ENCODE results near the gene FMO3.

The FMO3 gene

DNA sequence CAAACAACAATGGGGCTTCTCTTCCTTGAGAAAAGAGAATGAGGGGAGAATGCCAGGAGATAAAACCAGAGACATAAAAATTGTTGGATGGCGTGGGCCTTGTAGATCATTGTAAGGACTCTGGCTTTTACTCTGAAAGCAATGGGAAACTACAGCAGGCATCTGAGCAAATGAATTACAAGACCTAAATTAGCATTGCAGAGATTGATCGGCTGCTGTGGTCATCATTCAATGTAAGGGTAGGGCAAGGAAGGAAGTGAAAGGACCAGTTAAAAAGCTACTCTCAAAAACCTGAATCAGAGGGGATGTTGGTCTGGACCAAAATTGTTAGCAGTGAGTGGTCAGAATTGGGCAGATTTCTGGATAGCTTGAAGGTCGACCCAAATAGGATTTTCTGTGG lies 21.4 kb downstream of the FMO3 start:
- H3K9me3 ChIP-seq (ENCODE audit: control insufficient read depth, insufficient read depth, low read length), result no peaks in the 10 kb centered on the region
- no peak for TF ChIP-seq EZH2phosphoT487 (IDR thresholded peaks at IDR 0.05; ENCODE audit: borderline replicate concordance, low read length)
- TF ChIP-seq, protein P1, sequence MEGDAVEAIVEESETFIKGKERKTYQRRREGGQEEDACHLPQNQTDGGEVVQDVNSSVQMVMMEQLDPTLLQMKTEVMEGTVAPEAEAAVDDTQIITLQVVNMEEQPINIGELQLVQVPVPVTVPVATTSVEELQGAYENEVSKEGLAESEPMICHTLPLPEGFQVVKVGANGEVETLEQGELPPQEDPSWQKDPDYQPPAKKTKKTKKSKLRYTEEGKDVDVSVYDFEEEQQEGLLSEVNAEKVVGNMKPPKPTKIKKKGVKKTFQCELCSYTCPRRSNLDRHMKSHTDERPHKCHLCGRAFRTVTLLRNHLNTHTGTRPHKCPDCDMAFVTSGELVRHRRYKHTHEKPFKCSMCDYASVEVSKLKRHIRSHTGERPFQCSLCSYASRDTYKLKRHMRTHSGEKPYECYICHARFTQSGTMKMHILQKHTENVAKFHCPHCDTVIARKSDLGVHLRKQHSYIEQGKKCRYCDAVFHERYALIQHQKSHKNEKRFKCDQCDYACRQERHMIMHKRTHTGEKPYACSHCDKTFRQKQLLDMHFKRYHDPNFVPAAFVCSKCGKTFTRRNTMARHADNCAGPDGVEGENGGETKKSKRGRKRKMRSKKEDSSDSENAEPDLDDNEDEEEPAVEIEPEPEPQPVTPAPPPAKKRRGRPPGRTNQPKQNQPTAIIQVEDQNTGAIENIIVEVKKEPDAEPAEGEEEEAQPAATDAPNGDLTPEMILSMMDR (IDR thresholded peaks at IDR 0.05; ENCODE audit: low read depth, low read length, poor library complexity, severe bottlenecking), result no peak
- no peaks in the 10 kb centered on the region for H3K9me2 ChIP-seq (replicated peaks; ENCODE audit: control insufficient read depth, low read length)
- no peaks in the 10 kb centered on the region for H3K4me1 ChIP-seq (ENCODE audit: control insufficient read depth, low read length)
- H3K4me2 ChIP-seq (ENCODE audit: low read length), result no peak overlapping the region
- no peaks in the 10 kb centered on the region for H4K20me1 ChIP-seq (ENCODE audit: control insufficient read depth, insufficient read depth, low read depth, low read length)
- H3K79me2 ChIP-seq (ENCODE audit: control insufficient read depth, low read length), result no peaks in the 10 kb centered on the region
- H3K27ac ChIP-seq (ENCODE audit: low read depth, low read length), result no peak overlapping the region
- H3K36me3 ChIP-seq (ENCODE audit: control insufficient read depth, low read length), result no peaks in the 10 kb centered on the region
- no peak overlapping the region for H3K4me3 ChIP-seq (ENCODE audit: low read length)
- no peaks in the 10 kb centered on the region for H3F3A ChIP-seq (ENCODE audit: control insufficient read depth, insufficient read depth)
- no peaks in the 10 kb centered on the region for H3K27me3 ChIP-seq (ENCODE audit: control insufficient read depth, low read length)

DNA sequence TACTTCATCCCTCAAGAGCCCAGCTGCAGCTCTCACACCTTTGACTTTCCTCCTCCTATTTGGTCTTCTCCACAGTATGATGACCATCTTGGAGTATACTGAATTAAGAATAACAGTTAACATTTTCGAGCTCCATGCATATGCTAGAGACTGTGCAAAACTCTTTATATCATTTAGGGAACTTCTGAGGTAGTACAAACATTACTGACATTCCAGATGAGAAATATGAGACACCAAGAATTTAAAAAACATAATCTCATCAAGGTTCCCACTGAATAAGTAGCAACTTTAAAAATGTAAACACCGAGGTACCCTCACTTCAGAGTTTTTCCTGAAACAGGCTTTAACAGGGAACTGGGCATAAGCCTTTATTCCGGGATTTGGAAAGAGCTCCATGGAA lies 22.7 kb downstream of the FMO3 start:
- Histone ChIP-seq H3K27ac (ENCODE audit: low read depth, low read length) (no peak overlapping the region), H3K27me3 (ENCODE audit: control insufficient read depth, low read length) (no peaks in the 10 kb centered on the region), H3K79me2 (ENCODE audit: control insufficient read depth, low read length) (no peaks in the 10 kb centered on the region), H3K36me3 (ENCODE audit: control insufficient read depth, low read length) (no peaks in the 10 kb centered on the region), H3F3A (ENCODE audit: control insufficient read depth, insufficient read depth) (no peaks in the 10 kb centered on the region), H3K4me2 (ENCODE audit: low read length) (no peak overlapping the region), H3K4me1 (ENCODE audit: control insufficient read depth, low read length) (no peaks in the 10 kb centered on the region), H3K9me2 (replicated peaks; ENCODE audit: control insufficient read depth, low read length) (no peaks in the 10 kb centered on the region), H4K20me1 (ENCODE audit: control insufficient read depth, insufficient read depth, low read depth, low read length) (no peaks in the 10 kb centered on the region), H3K9me3 (ENCODE audit: control insufficient read depth, insufficient read depth, low read length) (no peaks in the 10 kb centered on the region), H3K4me3 (ENCODE audit: low read length) (no peak overlapping the region)
- TF ChIP-seq, protein P1 (IDR thresholded peaks at IDR 0.05; ENCODE audit: low read depth, low read length, poor library complexity, severe bottlenecking), result no peak
- no peak for TF ChIP-seq EZH2phosphoT487 (IDR thresholded peaks at IDR 0.05; ENCODE audit: borderline replicate concordance, low read length)

DNA sequence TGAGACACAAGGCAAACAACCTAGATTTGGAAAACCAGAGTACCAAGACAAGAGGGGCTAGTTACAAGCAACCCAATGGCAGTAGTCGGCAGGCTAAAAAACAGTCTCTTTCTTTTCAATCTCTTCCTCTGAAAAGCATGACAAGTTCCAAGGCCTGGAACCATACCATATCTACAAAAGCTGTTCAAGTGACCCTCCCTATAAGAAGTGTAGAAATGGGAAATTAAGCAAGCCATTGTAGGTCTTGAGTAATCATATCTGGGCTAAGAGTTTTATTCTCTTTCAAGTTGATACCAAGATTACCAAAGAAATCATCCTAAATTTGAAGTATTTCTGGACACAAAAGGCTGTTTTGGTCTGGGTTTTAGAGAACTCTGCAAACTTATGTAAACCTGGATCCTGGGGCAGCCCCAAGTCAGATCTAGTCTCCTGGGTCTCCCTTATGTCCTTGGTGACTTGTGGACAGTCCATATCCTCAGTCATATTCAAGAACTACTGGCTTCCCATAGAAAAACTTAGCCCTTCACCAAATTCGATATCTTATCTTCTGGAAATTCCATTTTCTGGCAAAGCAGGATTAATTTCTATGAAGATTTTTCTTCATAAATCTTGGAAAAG lies 24.7 kb downstream of the FMO3 start:
- Histone ChIP-seq H3K9me3 (ENCODE audit: control insufficient read depth, insufficient read depth, low read length) (no peaks in the 10 kb centered on the region), H3K4me2 (ENCODE audit: low read length) (no peak overlapping the region), H3K4me1 (ENCODE audit: control insufficient read depth, low read length) (no peaks in the 10 kb centered on the region), H3K27ac (ENCODE audit: low read depth, low read length) (no peak overlapping the region), H3K36me3 (ENCODE audit: control insufficient read depth, low read length) (no peaks in the 10 kb centered on the region), H3K79me2 (ENCODE audit: control insufficient read depth, low read length) (no peaks in the 10 kb centered on the region), H3K27me3 (ENCODE audit: control insufficient read depth, low read length) (no peaks in the 10 kb centered on the region), H4K20me1 (ENCODE audit: control insufficient read depth, insufficient read depth, low read depth, low read length) (no peaks in the 10 kb centered on the region), H3K4me3 (ENCODE audit: low read length) (no peak overlapping the region), H3F3A (ENCODE audit: control insufficient read depth, insufficient read depth) (no peaks in the 10 kb centered on the region), H3K9me2 (replicated peaks; ENCODE audit: control insufficient read depth, low read length) (no peaks in the 10 kb centered on the region)
- no peak for TF ChIP-seq EZH2phosphoT487 (IDR thresholded peaks at IDR 0.05; ENCODE audit: borderline replicate concordance, low read length)
- TF ChIP-seq, protein P1 (IDR thresholded peaks at IDR 0.05; ENCODE audit: low read depth, low read length, poor library complexity, severe bottlenecking), result no peak
